Renal cortex interstitium (tissue), 15 donors: ENCODE data around the gene SERPINA6. TPM values are rescaled to one million over a fixed set of nuclear protein-coding genes. Genes with fewer than 3 reads are reported as not detected.
"Not testable (repeated sequence)": the region's sequence is repeated elsewhere in the genome, so short reads cannot be mapped to it uniquely, and the experiment has no call there.

Experiments
- DNase-seq, 11 donors: peaks; one replicate each; pipeline ENCODE4 v3.0.0-alpha.2; 2013; ENCODE audit warnings: low read depth in 9 of 11, low spot score in 4 of 11; ENCODE audit errors: extremely low read depth in 1 of 11
- long read RNA-seq, 16 experiments: transcript quantifications; one replicate each; lab custom pipeline, GENCODE V29; 2026
- polyA plus RNA-seq, 3 donors: library from polyadenylated mRNA; unstranded; fragments of 120-200 nt; gene quantifications; one replicate each; pipeline ENCODE4 v1.2.1, GENCODE V29; 2013; ENCODE audit not compliant: insufficient read length in 3 of 3

The SERPINA6 gene, protein sequence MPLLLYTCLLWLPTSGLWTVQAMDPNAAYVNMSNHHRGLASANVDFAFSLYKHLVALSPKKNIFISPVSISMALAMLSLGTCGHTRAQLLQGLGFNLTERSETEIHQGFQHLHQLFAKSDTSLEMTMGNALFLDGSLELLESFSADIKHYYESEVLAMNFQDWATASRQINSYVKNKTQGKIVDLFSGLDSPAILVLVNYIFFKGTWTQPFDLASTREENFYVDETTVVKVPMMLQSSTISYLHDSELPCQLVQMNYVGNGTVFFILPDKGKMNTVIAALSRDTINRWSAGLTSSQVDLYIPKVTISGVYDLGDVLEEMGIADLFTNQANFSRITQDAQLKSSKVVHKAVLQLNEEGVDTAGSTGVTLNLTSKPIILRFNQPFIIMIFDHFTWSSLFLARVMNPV
- 1 to 10 TPM; 4.4 to 7.3 (median 7.1) TPM for polyA plus RNA-seq
- long read RNA-seq, donor 1, partial matches to known transcripts: 0 of 2 reads
- long read RNA-seq, donor 1, other reads (novel, unspliced or antisense): 0 of 2 reads
- long read RNA-seq, donor 2: 0 reads
- long read RNA-seq, donor 3, partial matches to known transcripts: 0 of 2 reads
- long read RNA-seq, donor 3, other reads (novel, unspliced or antisense): 0 of 2 reads
- long read RNA-seq, donor 4, partial matches to known transcripts: 0 of 3 reads
- long read RNA-seq, donor 4, other reads (novel, unspliced or antisense): 0 of 3 reads
- long read RNA-seq, donor 5: 0 reads
- long read RNA-seq, donor 6, partial matches to known transcripts: 0 of 2 reads
- long read RNA-seq, donor 6, other reads (novel, unspliced or antisense): 0 of 2 reads
- long read RNA-seq, donor 7, partial matches to known transcripts: 0 of 2 reads
- long read RNA-seq, donor 7, other reads (novel, unspliced or antisense): 0 of 2 reads
- long read RNA-seq, donor 8: 0 reads
- long read RNA-seq, donor 9, partial matches to known transcripts: 0 of 1 reads
- long read RNA-seq, donor 9, other reads (novel, unspliced or antisense): 0 of 1 reads
- long read RNA-seq, donor 10, partial matches to known transcripts: 0 of 3 reads
- long read RNA-seq, donor 10, other reads (novel, unspliced or antisense): 0 of 3 reads
- long read RNA-seq, donor 11, partial matches to known transcripts: 0 of 4 reads
- long read RNA-seq, donor 11, other reads (novel, unspliced or antisense): 0 of 4 reads
- long read RNA-seq, donor 12: 0 reads
- long read RNA-seq, donor 13: 0 reads
- long read RNA-seq, donor 14, partial matches to known transcripts: 0 of 2 reads
- long read RNA-seq, donor 14, other reads (novel, unspliced or antisense): 0 of 2 reads
- long read RNA-seq, donor 15: 0 reads
- long read RNA-seq, donor 16, transcript SERPINA6-201 (5 exons, 1,534 nt): major isoform, 6 of 6 reads
- long read RNA-seq, donor 16, partial matches to known transcripts: 0 of 6 reads
- long read RNA-seq, donor 16, other reads (novel, unspliced or antisense): 0 of 6 reads

DNA sequence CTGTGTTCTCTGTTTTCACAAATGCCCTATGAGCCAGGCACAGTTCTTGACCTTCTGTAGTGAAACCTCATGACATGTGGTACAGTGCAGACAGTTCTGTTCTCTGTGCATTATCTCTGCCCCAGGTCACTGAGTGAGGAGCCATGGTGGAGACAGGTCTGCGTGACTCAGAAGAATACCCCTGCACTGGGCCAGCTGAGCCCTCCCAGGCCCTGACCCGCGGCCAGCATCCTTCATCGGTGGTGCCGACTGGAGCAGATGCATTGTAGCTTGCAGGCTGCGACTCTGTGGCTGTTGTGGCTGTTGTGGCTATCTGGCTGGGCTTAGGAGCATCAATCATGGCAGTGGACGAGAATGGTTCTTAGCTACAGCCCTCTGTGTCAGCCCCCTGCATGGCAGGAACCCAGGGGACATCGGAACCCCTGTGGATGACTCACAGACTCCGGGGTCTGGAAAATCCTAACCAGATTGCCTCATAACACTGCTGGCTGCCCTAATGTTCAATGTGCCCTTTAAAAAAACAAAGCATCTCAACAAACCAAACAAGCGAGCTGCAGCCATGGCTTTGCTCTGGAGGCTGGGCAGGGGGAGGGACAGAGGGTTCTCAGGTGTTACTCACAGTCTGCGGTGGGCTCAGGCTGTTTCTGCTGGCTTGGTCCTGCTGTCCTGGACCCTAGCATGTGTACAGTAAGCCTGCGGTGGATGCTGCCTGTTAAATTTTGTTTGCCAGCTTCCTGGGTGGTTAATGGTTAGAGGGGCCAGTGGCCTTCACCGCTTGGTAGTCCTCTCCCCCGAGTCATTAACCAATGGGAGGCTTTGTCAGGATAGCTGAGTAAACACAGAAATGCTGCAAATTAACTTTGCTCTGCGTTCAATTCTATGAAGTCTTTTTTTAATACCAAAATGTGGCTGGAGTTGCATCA is at the start of gene SERPINA6:
TSS of gene SERPINA6 (minus strand) at position 689 of the 923 bp plus-strand sequence. CDS start 8,688 bp downstream, outside the sequence.
- no peak for DNase-seq

DNA sequence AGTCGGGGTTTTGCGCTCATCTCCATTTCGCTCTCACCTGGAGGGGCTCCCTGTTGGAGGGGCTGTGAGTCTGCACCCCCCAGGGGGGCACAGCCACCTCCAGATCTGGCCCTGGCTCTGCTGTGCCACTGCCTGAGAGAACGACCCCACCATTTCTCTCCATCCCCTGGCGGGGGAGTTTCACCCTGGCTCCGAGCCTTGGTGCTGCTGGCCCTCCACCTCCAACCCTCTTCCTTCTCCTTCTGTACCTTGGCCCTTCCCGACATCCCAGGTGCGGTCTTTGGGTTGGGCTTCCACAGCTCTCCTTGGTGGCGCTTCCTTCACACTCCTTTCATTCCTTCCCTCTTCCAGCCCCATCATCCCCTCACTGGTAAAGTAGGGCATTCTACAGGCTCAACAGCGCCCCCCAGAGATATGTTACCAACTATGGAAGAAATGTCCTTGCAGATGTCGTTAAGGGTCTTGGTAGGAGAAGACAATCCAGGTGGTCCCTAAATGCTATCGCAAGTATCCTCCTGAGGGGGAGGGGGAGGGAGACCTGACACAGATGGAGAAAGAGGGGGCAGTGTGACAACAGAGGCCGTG is 49.0 kb upstream of the SERPINA6 start:
- DNase-seq: no peak

DNA sequence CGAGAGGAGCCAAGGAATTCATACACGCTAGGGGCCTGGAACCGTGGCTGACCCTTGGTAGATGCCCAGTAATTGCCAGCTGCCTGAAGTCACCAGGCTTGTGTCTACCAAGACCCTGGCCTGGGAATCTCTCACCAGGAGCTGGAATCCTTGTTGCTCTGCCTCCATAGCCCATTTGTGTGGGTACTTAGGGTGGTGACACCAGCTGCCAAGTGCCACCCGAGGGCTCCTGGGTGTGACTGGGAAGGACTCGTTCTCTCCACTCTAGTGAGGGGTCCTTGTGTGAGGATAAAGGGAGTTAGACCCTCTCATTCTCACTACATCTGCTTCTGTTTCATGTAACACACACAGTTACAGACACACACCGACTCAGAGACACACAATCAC is 47.4 kb upstream of the SERPINA6 start:
- no peak for DNase-seq

DNA sequence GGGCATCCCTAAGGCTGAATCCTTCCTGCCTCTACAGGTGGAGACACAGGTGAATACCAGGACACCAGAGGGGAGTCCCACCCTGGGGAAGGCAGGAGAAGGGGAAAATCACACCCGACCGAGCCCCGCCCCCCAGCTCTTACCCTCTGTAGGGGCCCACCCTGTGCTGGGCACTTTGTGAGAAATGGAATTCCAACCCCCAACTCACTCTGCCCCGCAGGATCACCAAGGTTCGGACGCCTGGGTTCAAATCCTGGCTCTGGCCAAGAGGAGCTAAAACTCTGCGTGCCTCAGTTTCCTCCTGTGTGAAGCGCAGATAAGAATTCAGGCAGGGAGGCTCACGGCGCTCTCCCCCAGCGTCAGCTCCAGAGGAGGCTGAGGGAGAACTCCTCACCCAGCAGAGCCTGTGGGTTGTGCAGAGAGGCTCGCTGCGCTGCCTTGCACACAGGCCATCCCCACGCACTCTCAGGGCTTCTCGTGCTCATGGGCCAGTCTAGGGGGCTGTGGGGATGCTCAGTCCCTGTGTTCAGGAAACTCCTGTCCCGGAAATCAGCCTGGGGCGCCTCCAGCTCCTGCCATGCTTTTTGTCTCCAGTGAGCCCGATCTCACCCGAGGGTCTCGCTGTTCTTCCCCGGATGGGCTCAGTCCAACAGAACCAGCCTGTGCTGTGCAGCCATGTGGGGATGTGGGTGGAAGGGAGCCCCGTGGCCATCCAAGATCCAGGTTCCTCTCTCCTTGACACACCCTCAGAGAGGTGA is 46.8 kb upstream of the SERPINA6 start:
- not testable (repeated sequence) for DNase-seq

DNA sequence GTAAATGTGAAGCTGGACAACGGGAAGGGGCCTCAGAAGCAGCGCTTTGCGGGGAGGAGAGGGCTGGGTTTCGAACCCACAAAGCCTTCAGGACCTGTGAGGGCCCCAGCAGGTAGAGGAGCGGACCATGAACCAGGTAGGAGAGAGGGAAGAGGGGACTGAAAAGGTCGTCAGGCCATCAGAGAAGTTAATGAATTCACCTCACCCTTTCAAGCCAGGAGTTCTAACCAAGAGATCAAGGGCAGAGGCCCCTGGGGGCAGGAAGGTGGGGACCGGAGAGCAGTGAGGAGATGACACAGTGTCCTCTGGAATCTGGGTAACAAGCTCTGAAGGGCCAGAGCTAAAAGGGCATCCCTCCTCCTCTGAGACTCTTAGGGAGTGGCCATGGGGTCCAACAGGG is 45.8 kb upstream of the SERPINA6 start:
- no peak for DNase-seq

DNA sequence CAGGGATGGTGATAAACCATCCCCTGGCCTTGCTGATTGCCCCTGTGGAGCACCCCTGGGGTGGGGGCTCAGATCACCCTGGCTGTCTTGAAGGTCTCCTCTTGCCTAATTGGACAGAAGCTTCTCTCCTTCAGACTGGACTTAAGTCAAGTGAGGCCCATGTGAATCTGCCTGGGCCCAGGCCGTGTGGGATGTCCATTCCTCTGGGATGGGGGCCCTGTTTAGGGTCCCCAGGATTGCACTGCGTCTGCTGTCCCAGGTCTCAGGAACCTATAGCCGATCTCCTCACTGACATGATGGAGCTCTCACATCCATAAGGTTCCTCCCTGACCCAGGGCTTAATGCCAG is 45.1 kb upstream of the SERPINA6 start:
- no peak for DNase-seq

DNA sequence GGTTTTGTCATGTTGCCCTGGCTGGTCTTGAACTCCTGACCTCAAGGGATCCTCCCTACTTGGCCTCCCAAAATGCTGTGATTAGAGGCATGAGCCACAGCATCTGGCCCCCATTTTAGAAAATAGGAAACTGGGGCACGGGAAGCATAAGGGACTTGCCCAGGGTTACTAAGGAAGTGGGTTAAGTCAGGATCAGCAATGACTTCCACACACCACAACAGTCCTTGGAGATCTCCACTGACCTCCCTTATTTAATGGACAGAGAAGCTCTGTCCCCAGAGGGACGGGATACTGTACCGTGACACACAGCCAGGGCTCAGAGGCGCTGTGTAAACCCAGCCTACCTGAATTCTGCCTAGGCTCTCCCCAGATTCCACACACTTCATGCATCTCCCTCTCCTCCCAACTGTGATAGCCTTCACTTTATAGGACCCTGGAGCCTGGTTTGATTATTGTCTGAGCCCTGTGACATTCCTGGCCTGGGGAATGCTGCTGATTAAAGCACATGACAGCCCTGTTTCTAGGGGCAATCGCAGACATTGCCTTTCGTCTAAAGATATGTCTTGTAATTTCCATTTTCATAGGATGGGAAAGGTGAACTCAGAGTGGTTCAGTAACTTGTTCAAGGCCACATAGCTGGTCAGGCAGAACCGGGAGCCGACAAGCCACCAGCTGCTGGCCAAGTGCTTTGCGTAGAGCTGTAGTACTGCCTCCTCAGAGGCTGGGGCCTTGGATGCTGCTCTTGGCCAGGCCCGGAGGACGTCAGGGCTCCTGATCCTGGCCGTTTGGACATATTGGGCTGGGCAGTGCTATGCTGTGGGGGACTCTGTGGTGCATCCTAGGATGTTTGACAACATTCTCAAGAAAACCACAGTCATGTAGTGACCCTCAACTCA is 44.5 kb upstream of the SERPINA6 start:
- no peak for DNase-seq

DNA sequence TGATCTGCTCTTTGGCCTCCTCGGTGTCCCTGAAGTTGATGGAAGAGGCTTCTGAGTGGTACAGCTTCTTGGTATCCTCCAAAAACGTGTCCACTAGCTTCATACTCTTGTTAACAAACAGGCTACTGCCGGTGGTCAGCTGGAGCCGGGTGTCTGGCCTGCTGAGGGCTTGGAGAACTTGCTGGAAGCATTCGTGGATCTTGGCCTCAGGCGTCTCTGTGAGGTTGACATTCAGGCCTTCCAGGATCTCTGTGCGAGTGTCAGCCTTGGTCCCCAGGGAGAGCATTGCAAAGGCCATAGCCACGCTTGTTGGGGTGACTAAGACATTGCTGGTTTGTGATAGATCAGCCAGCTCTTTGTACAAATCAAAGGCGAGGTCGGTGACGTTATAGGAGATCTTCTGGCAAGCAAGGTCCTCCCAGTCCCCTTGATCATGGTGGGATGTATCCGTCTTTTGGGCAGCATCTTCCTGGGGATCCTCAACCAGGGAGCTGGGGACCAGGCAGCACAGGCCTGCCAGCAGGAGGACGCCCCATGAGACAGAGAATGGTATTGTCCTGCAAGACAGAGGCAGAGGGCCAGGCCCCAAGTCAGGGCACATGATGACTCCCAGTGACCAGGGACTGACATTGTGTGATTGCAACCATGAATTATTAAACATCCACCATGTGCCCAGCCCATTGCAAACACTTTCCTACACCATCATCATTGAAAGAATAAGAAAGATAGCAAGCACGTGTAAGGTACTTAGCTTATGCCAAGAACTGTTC is 43.2 kb upstream of the SERPINA6 start, which contains the start of gene SERPINA2:
TSS of gene SERPINA2 (minus strand) at position 553 of the 770 bp plus-strand sequence.
- DNase-seq: no peak

DNA sequence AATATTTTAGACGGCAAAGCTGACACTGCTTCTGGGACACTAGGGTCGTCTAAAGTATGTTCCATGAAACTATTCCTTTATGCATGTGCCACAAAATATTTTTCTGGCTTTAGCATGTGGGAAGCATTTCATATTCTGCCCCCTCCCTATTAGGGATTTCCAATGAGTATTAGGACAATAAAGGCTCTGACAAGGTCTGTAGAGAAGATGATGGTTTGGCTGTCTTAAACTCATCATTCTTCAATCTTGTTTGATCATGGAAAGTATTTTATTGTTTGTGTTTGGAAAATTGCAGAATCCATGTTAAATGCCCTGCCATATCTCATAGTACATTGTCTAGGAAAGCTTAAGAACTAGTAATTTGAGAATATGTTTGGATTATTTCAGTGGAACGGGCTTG is 42.5 kb upstream of the SERPINA6 start:
- no peak for DNase-seq

DNA sequence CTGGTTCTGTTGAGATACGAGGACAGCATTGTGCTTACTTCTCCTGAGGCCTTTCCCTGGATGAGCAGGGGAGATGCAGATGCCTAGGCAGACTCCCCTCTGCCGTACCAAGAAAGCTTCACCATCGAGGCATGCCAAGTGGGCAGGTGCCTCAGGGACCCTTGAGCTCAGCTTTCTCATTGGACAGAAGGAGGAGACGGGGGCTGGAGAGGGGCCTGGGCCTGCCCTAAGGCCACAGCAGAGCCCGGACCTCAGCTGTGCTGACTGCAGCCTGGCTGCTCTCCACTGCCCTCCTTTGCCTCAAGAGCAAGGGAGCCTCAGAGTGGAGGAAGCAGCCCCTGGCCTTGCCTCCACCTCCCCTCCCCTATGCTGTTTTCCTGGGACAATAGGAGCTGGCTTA is 41.8 kb upstream of the SERPINA6 start:
- no peak for DNase-seq

DNA sequence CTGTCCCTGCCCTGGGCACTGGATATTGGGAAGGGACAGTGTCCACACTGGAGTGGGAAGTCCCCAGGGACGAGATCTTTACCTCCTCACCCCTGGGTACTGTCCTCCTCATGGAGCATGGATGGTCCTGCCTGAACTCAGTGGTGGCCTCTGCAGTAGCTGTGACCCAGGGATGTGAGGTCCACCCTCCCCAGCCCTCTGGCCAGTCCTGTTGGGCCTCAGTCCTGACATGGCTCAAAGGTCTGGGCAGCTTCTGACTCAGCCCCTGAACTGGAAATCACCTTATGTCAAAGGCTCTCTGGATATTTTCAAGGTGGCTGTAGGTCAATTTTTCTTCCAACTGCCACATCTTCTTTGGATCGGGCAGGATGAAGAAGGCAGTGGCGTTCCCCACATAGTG is 40.9 kb upstream of the SERPINA6 start:
- DNase-seq: no peak

DNA sequence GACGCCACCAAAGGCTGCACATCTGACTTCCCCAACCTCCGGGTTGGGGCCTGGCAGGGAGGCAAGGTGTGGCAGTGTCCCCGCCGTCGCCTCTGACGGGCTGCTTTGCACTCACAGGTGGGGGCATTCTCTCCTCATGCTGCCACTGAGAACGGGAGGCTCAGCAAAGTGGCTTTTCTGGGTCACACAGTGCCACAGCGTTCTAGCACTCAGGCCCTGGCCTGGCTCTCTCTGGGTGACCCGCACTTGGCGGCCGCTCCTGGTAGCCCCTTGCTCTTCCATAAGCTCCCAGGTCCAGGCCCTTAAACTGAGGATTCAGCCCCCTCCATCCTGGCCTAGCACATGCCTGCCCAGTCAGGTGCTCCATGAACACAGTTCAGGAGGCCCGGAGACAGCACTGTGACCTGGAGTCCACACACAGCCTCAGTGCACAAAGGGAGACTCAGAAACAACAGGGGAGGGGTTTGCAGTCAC is 40.1 kb upstream of the SERPINA6 start:
- DNase-seq: no peak

DNA sequence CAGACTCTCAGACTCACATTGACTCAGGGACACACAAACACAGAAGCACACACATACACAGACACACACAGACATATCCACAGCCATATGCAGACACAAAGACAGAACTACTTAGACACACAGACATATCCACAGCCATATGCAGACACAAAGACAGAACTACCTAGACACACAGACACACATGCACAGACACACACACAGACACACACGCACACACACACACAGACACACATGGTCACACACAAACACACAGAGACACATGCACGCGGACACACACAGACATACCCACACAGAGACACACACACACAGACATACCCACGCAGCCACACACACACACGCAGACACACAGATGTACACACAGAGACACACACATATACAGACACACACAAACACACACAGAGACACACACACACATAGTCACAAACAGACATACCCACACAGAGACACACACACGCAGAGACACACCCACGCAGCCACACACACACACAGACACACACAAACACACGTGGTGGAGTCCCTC is 39.5 kb upstream of the SERPINA6 start:
- no peak for DNase-seq

DNA sequence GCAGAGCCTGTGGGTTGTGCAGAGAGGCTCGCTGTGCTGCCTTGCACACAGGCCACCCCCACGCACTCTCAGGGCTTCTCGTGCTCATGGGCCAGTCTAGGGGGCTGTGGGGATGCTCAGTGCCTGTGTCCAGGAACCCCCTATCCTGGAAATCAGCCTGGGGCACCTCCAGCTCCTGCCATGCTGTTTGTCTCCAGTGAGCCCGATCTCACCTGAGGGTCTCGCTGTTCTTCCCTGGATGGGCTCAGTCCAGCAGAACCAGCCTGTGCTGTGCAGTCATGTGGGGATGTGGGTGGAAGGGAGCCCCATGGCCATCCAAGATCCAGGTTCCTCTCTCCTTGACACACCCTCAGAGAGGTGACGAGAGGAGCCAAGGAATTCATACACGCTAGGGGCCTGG is 38.5 kb upstream of the SERPINA6 start:
- DNase-seq: no peak
